PC-9 (cell line): ENCODE measurements around the gene ZNF407. TPM values are rescaled to one million over a fixed set of nuclear protein-coding genes. Genes with fewer than 3 reads are reported as not detected.

Experiments
- BruUV-seq: library from RNA; stranded (reverse); fragments of 400-500 nt; replicated peaks from 2 replicates; lab custom pipeline; 2021; lab: Mats Ljungman, UMichigan
- CTCF ChIA-PET: fragments of 300-600 bp; sonication (Branson Sonifier 250); formaldehyde crosslinking; loops from one replicate; lab custom pipeline; 2022; ENCODE audit warnings: antibody characterized with exemption; lab: Charles Lee
- POLR2A ChIA-PET: fragments of 300-600 bp; sonication (Branson Sonifier 250); formaldehyde crosslinking; loops from one replicate; lab custom pipeline; 2022; ENCODE audit warnings: antibody characterized with exemption; ENCODE audit not compliant: unreplicated experiment; lab: Charles Lee
- DNase-seq, 2 experiments: peaks; one replicate each; pipeline versions ENCODE4 v3.0.0 to v3.0.0-alpha.2; 2015 to 2022; ENCODE audit warnings: mixed read lengths in 1 of 2
- H2AFZ ChIP-seq: fragments of 200-600 bp; sonication (generic); 2 replicates; pipeline ENCODE4 v1.8.1; 2017; ENCODE audit warnings: antibody characterized with exemption
- H3F3A ChIP-seq: fragments of 200-600 bp; sonication (generic); 2 replicates; pipeline ENCODE4 v1.8.1; 2017; ENCODE audit warnings: antibody characterized with exemption, mild to moderate bottlenecking, low read depth; ENCODE audit not compliant: insufficient read depth
- H3K27ac ChIP-seq: fragments of 200-600 bp; sonication (generic); 2 replicates; pipeline ENCODE4 v1.6.1; 2016; ENCODE audit warnings: mixed run types
- H3K27me3 ChIP-seq: fragments of 200-600 bp; sonication (generic); 2 replicates; pipeline ENCODE4 v1.6.1; 2016; ENCODE audit warnings: low read depth, mixed run types; ENCODE audit not compliant: insufficient read depth
- H3K36me3 ChIP-seq: fragments of 200-600 bp; sonication (generic); 2 replicates; pipeline ENCODE4 v1.6.1; 2016; ENCODE audit warnings: low read depth, mixed run types
- H3K4me1 ChIP-seq: fragments of 200-600 bp; sonication (generic); replicated peaks from 2 replicates; pipeline ENCODE4 v1.6.1; 2016; ENCODE audit warnings: mixed run types; ENCODE audit not compliant: insufficient read depth
- H3K4me2 ChIP-seq: fragments of 200-600 bp; sonication (generic); 2 replicates; pipeline ENCODE4 v1.6.1; 2017; ENCODE audit warnings: mixed run types
- H3K4me3 ChIP-seq: fragments of 200-600 bp; sonication (generic); 2 replicates; pipeline ENCODE4 v1.6.1; 2016; ENCODE audit warnings: mixed run types
- H3K79me2 ChIP-seq: fragments of 200-600 bp; sonication (generic); 2 replicates; pipeline ENCODE4 v1.6.1; 2017; ENCODE audit warnings: low read depth, mixed run types
- H3K9me2 ChIP-seq: fragments of 200-600 bp; sonication (generic); 2 replicates; pipeline ENCODE4 v1.8.1; 2017; ENCODE audit warnings: mild to moderate bottlenecking; ENCODE audit not compliant: insufficient read depth
- H3K9me3 ChIP-seq: fragments of 200-600 bp; sonication (generic); 2 replicates; pipeline ENCODE4 v1.8.1; 2016; ENCODE audit warnings: low read depth; ENCODE audit not compliant: insufficient read depth
- H4K20me1 ChIP-seq: fragments of 200-600 bp; sonication (generic); 2 replicates; pipeline ENCODE4 v1.8.1; 2017; ENCODE audit not compliant: insufficient read depth
- CTCF ChIP-seq: fragments of 200-600 bp; sonication (generic); conservative IDR thresholded peaks from 2 replicates; pipeline ENCODE4 v1.6.1; 2017; ENCODE audit warnings: mixed run types, antibody characterized with exemption, mild to moderate bottlenecking, moderate library complexity
- EZH2 ChIP-seq: fragments of 200-600 bp; sonication (generic); IDR thresholded peaks from 2 replicates; pipeline ENCODE4 v1.8.0; 2017; ENCODE audit warnings: antibody characterized with exemption, low read depth
- intact Hi-C: fragments of 100-400 bp; cut with micrococcal nuclease; formaldehyde crosslinking; loops from one replicate; pipeline ENCODE4 v1.10.0; 2022; ENCODE audit not compliant: unreplicated experiment
- total RNA-seq: library from RNA; stranded (reverse); gene quantifications from 2 replicates; pipeline ENCODE4 v1.2.3, GENCODE V29; 2021

Gene ZNF407
- total RNA-seq, 1 experiment from 2014 or later, result 13.4 TPM

GRCh38 chr18:74714120-74714519 lies 116.5 kb downstream of the ZNF407 start:
- no peak for DNase-seq
- POLR2A ChIA-PET, result no interaction called here
- no peaks in the 10 kb centered on the region for H3K4me1 ChIP-seq
- BruUV-seq, result no TSS peak
- H3K4me2 ChIP-seq, result no peak overlapping the region
- no peaks in the 10 kb centered on the region for H3K9me2 ChIP-seq
- no peaks in the 10 kb centered on the region for H3K36me3 ChIP-seq
- H3K9me3 ChIP-seq, result no peaks in the 10 kb centered on the region
- H3K79me2 ChIP-seq, result no peaks in the 10 kb centered on the region
- no peak overlapping the region for H3K27ac ChIP-seq
- CTCF ChIA-PET, result no interaction called here
- no peaks in the 10 kb centered on the region for H3K27me3 ChIP-seq
- H3K4me3 ChIP-seq, result no peak overlapping the region
- H3F3A ChIP-seq, result no peaks in the 10 kb centered on the region
- no peak for TF ChIP-seq CTCF
- TF ChIP-seq EZH2, result no peak
- intact Hi-C loops, result no loop called here
- no peaks in the 10 kb centered on the region for H4K20me1 ChIP-seq
- H2AFZ ChIP-seq, result no peak overlapping the region

- H3K4me2 ChIP-seq, result no peak overlapping the region
- H3K27me3 ChIP-seq, result no peaks in the 10 kb centered on the region
- no peak for TF ChIP-seq CTCF
- no peak for TF ChIP-seq EZH2
- no peaks in the 10 kb centered on the region for H3K4me1 ChIP-seq
- no peak for DNase-seq
- CTCF ChIA-PET, result no interaction called here
- BruUV-seq, result no TSS peak
- H3K27ac ChIP-seq, result no peak overlapping the region
- H3K79me2 ChIP-seq, result no peaks in the 10 kb centered on the region
- H3F3A ChIP-seq, result no peaks in the 10 kb centered on the region
- intact Hi-C loops, result no loop called here
- no peaks in the 10 kb centered on the region for H3K9me2 ChIP-seq
- no peaks in the 10 kb centered on the region for H3K9me3 ChIP-seq
- H2AFZ ChIP-seq, result no peak overlapping the region
- POLR2A ChIA-PET, result no interaction called here
- H3K4me3 ChIP-seq, result no peak overlapping the region
- H3K36me3 ChIP-seq, result no peaks in the 10 kb centered on the region
- no peaks in the 10 kb centered on the region for H4K20me1 ChIP-seq
Measured at GRCh38 chr18:74714791-74715190, 117.1 kb downstream of the ZNF407 start.

- TF ChIP-seq EZH2, result no peak
- no peak for TF ChIP-seq CTCF
- Histone ChIP-seq H2AFZ (no peak overlapping the region), H4K20me1 (no peaks in the 10 kb centered on the region), H3K4me2 (no peak overlapping the region), H3K4me3 (no peak overlapping the region), H3K4me1 (no peaks in the 10 kb centered on the region), H3K9me3 (no peaks in the 10 kb centered on the region), H3K27me3 (no peaks in the 10 kb centered on the region), H3K27ac (no peak overlapping the region), H3F3A (no peaks in the 10 kb centered on the region), H3K9me2 (no peaks in the 10 kb centered on the region), H3K36me3 (no peaks in the 10 kb centered on the region), H3K79me2 (no peaks in the 10 kb centered on the region)
- ChIA-PET CTCF (no interaction called here), POLR2A (no interaction called here)
- BruUV-seq, result no TSS peak
- no peak for DNase-seq
- intact Hi-C loops, result no loop called here
Measured at GRCh38 chr18:74715306-74715705, 117.6 kb downstream of the ZNF407 start.
